COLO829 (cell line): Measurements from ENCODE around the gene SLC66A2.
"Not testable (repeated sequence)": the region's sequence is repeated elsewhere in the genome, so short reads cannot be mapped to it uniquely, and the experiment has no call there.

ENCODE experiments used
- DNase-seq: peaks from one replicate; pipeline ENCODE4 v3.0.0; 2012; ENCODE audit warnings: low spot score

SLC66A2 gene

GRCh38 chr18:79879566-79879965 is 71.9 kb downstream of the SLC66A2 start:
- DNase-seq: no peak

DNA sequence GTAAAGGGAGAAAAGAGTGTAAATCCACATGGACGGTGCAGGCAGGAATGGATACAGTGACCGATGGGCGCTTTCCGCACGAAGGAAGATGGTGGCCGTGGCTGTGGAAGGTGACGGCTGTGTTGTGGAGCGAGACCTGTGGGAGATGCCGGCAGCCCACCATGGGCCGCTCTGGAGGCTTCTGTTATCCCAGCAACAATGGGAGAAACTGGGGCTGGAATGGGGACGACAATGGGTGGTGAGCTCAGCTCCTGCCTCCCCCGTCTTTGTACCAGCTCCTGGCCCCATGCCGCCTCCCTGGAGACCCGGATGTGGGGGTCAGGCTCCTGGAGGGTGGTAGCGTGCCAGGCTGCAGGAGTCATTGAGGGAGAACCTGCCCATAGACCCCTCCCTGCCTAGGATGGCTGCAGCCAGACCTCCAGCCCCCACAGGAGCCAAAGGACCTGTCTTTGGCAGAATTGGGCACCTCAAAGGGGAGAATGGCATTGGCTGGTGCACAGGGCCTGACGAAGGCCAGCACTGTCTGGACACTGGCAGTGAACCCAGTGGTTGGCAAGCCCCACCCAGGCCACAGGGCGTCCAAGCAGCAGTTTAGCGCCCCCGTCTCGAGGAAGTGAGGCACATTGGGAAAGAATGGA is 72.6 kb downstream of the SLC66A2 start:
- no peak for DNase-seq

DNA sequence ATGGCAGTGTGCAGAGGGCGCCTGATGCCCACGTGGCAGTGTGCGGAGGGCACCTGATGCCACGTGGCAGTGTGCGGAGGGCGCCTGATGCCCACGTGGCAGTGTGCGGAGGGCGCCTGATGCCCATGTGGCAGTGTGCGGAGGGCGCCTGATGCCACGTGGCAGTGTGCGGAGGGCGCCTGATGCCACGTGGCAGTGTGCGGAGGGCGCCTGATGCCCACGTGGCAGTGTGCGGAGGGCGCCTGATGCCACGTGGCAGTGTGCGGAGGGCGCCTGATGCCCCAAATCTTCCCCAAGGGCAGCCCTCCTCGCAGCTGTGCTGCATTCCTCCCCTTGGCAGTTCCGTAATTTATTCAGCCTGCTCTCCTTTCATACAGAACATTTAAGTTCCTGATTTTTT is 73.2 kb downstream of the SLC66A2 start:
- DNase-seq: not testable (repeated sequence)

- no peak for DNase-seq
These were observed 74.0 kb downstream of the SLC66A2 start for GRCh38 chr18:79877163-79878091.

GRCh38 chr18:79876497-79876896 is 75.0 kb downstream of the SLC66A2 start:
- DNase-seq: no peak

DNA sequence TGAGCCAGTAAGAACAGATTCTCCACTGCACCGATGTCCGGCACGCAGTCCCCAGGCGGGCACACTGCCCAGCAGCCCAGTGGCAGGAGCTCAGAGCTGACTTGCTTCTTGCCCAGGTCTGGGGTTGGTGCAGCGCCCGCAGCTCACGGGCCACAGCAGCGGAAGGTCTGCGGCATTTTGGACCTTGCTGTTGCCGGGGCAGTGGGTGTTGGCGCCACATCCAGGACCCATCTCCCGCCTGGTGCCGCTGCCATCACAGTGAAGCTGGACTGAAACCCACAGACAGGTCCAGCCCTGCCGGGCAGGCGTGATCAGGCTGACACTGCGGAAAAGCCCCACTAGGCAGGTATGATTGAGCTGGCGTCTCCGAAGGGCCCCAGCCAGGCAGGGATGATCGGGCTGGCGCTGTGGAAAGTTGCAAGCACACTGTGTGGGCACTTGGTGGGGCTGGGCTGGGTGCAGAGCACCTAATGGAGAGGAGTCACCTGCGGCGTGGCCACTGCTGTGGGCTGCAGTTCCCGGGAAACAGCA is 75.5 kb downstream of the SLC66A2 start:
- no peak for DNase-seq

- no peak for DNase-seq
These were observed 75.9 kb downstream of the SLC66A2 start for GRCh38 chr18:79875531-79875919.

GRCh38 chr18:79874553-79875530 is 76.6 kb downstream of the SLC66A2 start:
- no peak for DNase-seq

- no peak for DNase-seq
These were observed 77.9 kb downstream of the SLC66A2 start for GRCh38 chr18:79873449-79874110.

DNA sequence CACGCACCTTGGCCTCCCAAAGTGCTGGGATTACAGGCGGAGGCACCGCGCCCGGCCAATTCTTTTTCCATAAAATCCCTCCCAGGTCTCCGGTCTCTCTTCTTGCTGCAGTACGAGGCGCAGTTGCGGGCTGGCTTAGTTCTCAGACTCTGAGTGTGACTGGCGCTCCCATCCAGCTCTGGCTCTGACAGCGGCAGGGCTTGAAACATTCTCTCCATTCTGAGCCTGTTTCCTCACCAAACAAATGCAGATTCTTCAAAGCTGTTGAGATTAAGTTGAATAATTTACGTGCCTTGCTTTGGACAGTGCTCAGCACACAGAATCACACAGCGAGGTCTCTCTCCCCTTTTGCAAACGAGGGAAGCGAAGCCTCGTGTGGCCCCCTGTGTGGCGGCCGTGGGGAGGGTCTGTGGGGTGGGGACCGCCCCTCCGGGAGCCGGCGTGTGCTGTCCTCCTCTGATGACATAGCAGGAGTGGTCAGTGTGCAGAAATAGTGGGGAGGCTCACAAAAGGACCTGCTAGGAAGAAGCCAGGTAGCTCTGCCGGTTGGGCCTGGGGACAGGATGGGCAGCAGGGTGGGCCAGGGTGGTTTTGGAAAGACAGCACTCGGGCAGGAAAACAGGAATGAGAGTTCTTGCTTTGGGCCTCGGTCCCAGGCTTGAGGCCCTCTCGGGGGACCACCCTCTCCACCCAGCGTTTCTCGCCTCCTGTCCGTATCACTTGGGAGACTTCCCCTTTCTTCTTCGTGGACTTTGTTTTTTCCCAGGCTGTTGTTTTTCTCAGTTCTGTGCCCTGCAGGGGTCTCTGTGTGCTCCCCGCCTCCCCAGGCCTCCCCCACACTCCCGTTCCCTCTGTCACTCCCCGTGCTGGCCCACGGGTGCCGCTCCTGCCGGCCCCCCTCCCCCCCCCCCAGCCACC is 78.7 kb downstream of the SLC66A2 start:
- no peak for DNase-seq

GRCh38 chr18:79871481-79872091 is 79.9 kb downstream of the SLC66A2 start:
- no peak for DNase-seq

DNA sequence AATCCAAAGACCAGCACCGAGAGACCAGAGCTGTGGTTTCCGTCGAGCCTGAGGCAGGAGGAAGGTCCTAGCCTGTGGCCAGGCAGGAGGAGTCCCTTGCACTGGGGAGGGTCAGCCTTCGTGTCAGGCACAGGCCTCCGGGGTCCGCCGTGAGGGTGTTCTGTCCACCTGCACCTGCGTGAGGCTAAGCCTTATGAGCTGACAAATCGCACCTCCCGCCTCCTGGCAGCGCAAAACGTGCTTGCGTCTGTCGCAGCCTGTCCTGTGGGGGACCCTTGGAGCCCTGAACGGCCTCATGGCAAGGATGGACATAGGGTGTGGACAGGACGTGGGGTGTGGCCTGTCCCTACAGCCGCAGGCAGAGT is 80.4 kb downstream of the SLC66A2 start:
- no peak for DNase-seq

DNA sequence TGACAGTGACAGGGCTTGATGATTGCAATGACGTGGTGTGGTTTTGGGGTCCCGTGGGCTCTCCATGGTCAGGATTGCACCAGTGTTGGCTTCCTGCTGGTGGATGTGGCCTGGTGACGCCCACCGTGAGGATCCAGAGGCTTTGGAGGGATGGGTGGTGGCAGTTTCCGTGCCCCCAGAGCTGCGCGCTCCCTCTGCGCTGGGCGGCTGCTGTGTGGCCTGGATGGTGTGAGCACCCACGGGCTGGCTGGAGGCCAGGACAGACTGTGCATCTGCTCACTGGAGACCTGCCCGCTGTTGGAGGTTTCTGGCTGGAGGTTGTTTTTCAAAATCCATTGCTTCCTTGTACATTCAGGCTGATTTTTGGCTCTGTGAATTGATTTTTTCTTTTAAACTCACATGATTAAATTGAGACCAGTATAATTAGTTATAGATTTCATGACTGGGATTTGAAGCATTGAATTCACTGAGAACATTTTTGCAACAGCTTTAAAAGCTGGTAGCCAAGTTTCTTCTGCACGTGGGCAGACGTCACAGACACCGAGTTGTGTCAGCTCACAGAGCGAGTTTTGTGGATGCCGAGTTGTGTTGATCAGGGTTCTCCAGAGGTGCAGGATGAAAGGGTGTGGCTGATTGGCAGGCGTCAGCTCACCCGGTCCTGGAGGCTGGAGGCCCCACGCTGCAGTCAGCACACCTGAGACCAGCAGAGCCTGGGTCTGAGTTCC is 81.0 kb downstream of the SLC66A2 start:
- DNase-seq: no peak

DNA sequence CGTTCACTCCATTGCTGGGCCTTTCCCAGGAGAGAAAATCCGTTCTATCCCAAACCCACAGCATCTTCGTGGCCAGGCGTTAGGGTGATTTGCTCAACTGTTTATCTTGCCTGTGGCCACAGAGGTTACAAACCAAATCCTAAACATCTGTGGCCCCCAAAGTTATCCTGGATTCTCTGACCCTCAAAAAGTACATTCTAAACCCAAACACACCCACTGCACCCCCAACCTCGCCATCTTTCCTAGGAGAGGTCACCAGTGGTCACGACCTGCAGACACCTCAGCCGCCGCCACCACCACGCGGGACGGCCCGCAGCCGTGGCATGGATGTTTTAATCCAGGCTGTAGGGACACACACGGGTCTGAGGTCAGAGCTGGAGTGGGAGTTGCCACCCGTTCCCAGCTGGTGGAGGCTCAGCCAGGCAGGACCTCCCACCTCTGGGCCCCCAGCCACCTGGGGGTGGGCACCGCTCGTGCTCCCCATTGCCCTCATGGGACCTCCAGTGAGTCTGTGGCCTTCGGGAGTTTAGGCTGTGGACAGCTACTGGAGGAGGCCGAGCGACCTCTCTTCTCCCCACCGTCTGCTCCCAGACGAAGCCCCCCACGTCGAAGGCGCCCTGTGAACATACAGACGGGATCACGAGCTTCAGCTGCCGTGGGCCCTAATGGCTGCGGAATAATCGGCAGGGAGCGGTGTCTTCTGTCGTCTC is 81.7 kb downstream of the SLC66A2 start:
- DNase-seq: no peak

GRCh38 chr18:79868811-79869541 is 82.5 kb downstream of the SLC66A2 start:
- DNase-seq: no peak

- no peak for DNase-seq
These were observed 83.2 kb downstream of the SLC66A2 start for GRCh38 chr18:79868168-79868784.

DNA sequence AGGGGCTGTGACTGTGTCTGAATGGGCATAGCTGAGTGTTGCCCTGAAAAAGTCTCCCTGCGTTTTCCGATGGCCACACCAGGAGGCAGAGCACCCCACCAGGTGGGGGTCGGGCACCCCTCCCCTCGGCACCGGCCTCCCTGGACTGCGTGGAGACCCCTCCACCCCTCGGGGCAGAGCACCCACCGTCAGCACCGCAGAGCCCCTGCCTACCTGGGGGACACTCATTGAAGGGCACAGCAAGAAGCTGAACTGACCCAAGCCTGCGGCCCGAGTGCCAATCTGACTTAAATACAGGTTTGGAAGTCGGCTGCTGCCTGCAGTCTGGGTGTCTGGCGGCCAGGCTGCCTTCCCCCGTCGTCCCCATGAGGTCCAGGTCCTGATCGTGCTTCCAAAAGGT is 83.8 kb downstream of the SLC66A2 start:
- DNase-seq: no peak
